B cell (primary cell): ENCODE measurements around the gene ZCCHC7.

Experiments
- CTCF ChIP-seq: fragments of 200-600 bp; IDR thresholded peaks from one replicate; pipeline ENCODE4 v1.8.0; 2022; ENCODE audit warnings: antibody characterized with exemption, mild to moderate bottlenecking
- EZH2 ChIP-seq: IDR thresholded peaks from 2 replicates; pipeline ENCODE4 v1.6.1; 2012; ENCODE audit warnings: borderline replicate concordance, low read depth, mild to moderate bottlenecking, moderate library complexity, low read length; ENCODE audit not compliant: insufficient read depth, poor library complexity, severe bottlenecking

DNA sequence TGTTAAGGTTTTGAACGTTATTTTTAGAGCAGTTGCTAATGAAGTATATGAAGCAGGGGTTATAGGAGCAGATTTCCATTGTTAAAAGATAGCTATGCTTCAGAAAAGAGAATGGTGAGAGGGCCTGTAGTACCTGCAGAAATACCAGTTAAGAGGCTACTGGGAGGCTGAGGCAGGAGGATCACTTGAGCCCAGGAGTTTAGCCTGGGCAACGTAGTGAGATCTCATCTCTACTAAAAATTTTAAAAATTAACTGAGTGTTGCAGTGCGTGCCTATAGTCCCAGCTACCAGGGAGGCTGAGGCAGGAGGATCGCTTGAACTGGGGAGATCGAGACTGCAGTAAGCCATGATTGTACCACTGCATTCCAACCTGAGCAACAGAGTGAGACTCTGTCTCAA, 148.8 kb downstream of the ZCCHC7 start:
- TF ChIP-seq CTCF: no peak
- no peak for TF ChIP-seq EZH2
